Measurements from ENCODE around the gene CLEC4M. TPM values are rescaled to one million over a fixed set of nuclear protein-coding genes. Genes with fewer than 3 reads are reported as not detected.
"Not testable (repeated sequence)": the region's sequence is repeated elsewhere in the genome, so short reads cannot be mapped to it uniquely, and the experiment has no call there.

The CLEC4M gene
- total RNA-seq, 1 donor from 2014 or later = not detected

- TF ChIP-seq CTCF (IDR thresholded peaks at IDR 0.05) = no peak
- DNase-seq (ENCODE audit: low spot score in 2 of 2) = no peak
- H3K36me3 ChIP-seq = no peaks in the 10 kb centered on the region
- H3K4me1 ChIP-seq = no peaks in the 10 kb centered on the region
- H3K27me3 ChIP-seq = no peaks in the 10 kb centered on the region
- no peak overlapping the region for H3K4me3 ChIP-seq
- no peaks in the 10 kb centered on the region for H3K9me3 ChIP-seq
- intact Hi-C loops (cut with DNase I) = no loop called here
- no peak overlapping the region for H3K27ac ChIP-seq
These were observed 20.5 kb upstream of the CLEC4M start for GRCh38 chr19:7742575-7742974.

- Histone ChIP-seq H3K4me3 (no peak overlapping the region), H3K36me3 (no peaks in the 10 kb centered on the region), H3K4me1 (no peaks in the 10 kb centered on the region), H3K27me3 (no peaks in the 10 kb centered on the region), H3K9me3 (no peaks in the 10 kb centered on the region), H3K27ac (no peak overlapping the region)
- no peak for TF ChIP-seq CTCF (IDR thresholded peaks at IDR 0.05)
- intact Hi-C loops (cut with DNase I) = no loop called here
- DNase-seq (ENCODE audit: low spot score in 2 of 2) = no peak
These were observed 20.1 kb upstream of the CLEC4M start for GRCh38 chr19:7742991-7743390.

GRCh38 chr19:7743425-7743841 is 19.6 kb upstream of the CLEC4M start:
- no peak for TF ChIP-seq CTCF (IDR thresholded peaks at IDR 0.05)
- no peak overlapping the region for H3K27ac ChIP-seq
- no peaks in the 10 kb centered on the region for H3K4me1 ChIP-seq
- no peaks in the 10 kb centered on the region for H3K27me3 ChIP-seq
- no peak overlapping the region for H3K4me3 ChIP-seq
- no peaks in the 10 kb centered on the region for H3K9me3 ChIP-seq
- no peaks in the 10 kb centered on the region for H3K36me3 ChIP-seq
- intact Hi-C loops (cut with DNase I) = no loop called here
- DNase-seq (ENCODE audit: low spot score in 2 of 2) = no peak

- Histone ChIP-seq H3K4me3 (no peak overlapping the region), H3K9me3 (no peaks in the 10 kb centered on the region), H3K36me3 (no peaks in the 10 kb centered on the region), H3K4me1 (no peaks in the 10 kb centered on the region), H3K27ac (no peak overlapping the region), H3K27me3 (no peaks in the 10 kb centered on the region)
- DNase-seq (ENCODE audit: low spot score in 2 of 2) = no peak
- no peak for TF ChIP-seq CTCF (IDR thresholded peaks at IDR 0.05)
- intact Hi-C loops (cut with DNase I) = no loop called here
These were observed 18.8 kb upstream of the CLEC4M start for GRCh38 chr19:7744199-7744786.

GRCh38 chr19:7744871-7745650 is 18.0 kb upstream of the CLEC4M start:
- Histone ChIP-seq H3K9me3 (no peaks in the 10 kb centered on the region), H3K36me3 (no peaks in the 10 kb centered on the region), H3K27ac (no peak overlapping the region), H3K4me3 (no peak overlapping the region), H3K27me3 (no peaks in the 10 kb centered on the region), H3K4me1 (no peaks in the 10 kb centered on the region)
- TF ChIP-seq CTCF (IDR thresholded peaks at IDR 0.05) = no peak
- no peak for DNase-seq (ENCODE audit: low spot score in 2 of 2)
- intact Hi-C loops (cut with DNase I) = no loop called here

- H3K36me3 ChIP-seq; H3K4me1 ChIP-seq; DNase-seq (ENCODE audit: low spot score in 2 of 2); intact Hi-C loops (cut with DNase I); H3K27me3 ChIP-seq; H3K4me3 ChIP-seq; H3K27ac ChIP-seq; H3K9me3 ChIP-seq: not testable (repeated sequence)
These were observed 16.7 kb upstream of the CLEC4M start for GRCh38 chr19:7746306-7746705.

Data from ascending aorta (tissue), 2 donors.